ENCODE data around the gene PRKX. TPM values are rescaled to one million over a fixed set of nuclear protein-coding genes. Genes with fewer than 3 reads are reported as not detected.
"Not testable (repeated sequence)": the region's sequence is repeated elsewhere in the genome, so short reads cannot be mapped to it uniquely, and the experiment has no call there.

Gene PRKX
- total and polyA plus RNA-seq, 4 donors, result 6.0 to 19.1 (median 14.6) TPM

DNA sequence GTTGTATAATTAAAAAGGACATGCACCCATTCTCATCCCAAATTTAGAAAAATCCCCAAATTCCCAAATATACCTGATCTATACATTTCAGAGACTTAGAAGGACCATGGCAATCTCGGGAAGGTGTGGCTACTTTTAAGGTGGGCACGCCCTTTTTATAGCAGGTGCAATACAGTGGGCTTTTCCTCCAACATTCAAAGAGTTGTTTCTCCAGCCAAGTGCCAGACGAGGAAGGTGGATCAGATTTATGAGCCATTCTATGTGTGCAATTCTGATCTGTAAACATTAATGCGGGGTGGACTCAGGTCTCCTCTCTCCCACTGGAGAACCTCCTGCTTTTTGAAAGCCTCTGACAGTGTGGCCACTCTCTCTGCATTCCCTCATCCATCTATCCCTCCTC is 33.8 kb downstream of the PRKX start:
- Histone ChIP-seq H3K4me1 (ENCODE audit: control insufficient read depth in 1 of 2, insufficient read depth in 2 of 2, low read length in 2 of 2) (no peaks in the 10 kb centered on the region), H3K27me3 (ENCODE audit: control insufficient read depth in 1 of 2, insufficient read depth in 2 of 2, low read length in 1 of 2) (no peaks in the 10 kb centered on the region), H3K27ac (ENCODE audit: low read depth in 1 of 2, low read length in 2 of 2) (no peak overlapping the region), H3K36me3 (ENCODE audit: control insufficient read depth in 1 of 2, insufficient read depth in 2 of 2, low read length in 1 of 2) (no peaks in the 10 kb centered on the region), H3K9me3 (ENCODE audit: control insufficient read depth, low read length) (no peaks in the 10 kb centered on the region), H3K4me3 (ENCODE audit: low read length in 2 of 2) (no peak overlapping the region)
- WGBS, 2 donors, result 82 to 92% methylated on average over 4 of the region's 4 CpGs
- intact Hi-C loops (cut with DNase I), result no loop called here
- no peak for DNase-seq
- ATAC-seq (ENCODE audit: low FRiP score), result no peak

GRCh38 chrX:3678328-3678727 is 35.1 kb downstream of the PRKX start:
- H3K27me3 ChIP-seq (ENCODE audit: control insufficient read depth in 1 of 2, insufficient read depth in 2 of 2, low read length in 1 of 2), result no peaks in the 10 kb centered on the region
- DNase-seq (no peak), ATAC-seq (ENCODE audit: low FRiP score) (no peak)
- no peak overlapping the region for H3K27ac ChIP-seq (ENCODE audit: low read depth in 1 of 2, low read length in 2 of 2)
- no peaks in the 10 kb centered on the region for H3K9me3 ChIP-seq (ENCODE audit: control insufficient read depth, low read length)
- no peak overlapping the region for H3K4me3 ChIP-seq (ENCODE audit: low read length in 2 of 2)
- 88 to 90% methylated on average over 6 of the region's 6 CpGs for WGBS, 2 donors
- intact Hi-C loops (cut with DNase I), result no loop called here
- H3K4me1 ChIP-seq (ENCODE audit: control insufficient read depth in 1 of 2, insufficient read depth in 2 of 2, low read length in 2 of 2), result no peaks in the 10 kb centered on the region
- no peaks in the 10 kb centered on the region for H3K36me3 ChIP-seq (ENCODE audit: control insufficient read depth in 1 of 2, insufficient read depth in 2 of 2, low read length in 1 of 2)

DNA sequence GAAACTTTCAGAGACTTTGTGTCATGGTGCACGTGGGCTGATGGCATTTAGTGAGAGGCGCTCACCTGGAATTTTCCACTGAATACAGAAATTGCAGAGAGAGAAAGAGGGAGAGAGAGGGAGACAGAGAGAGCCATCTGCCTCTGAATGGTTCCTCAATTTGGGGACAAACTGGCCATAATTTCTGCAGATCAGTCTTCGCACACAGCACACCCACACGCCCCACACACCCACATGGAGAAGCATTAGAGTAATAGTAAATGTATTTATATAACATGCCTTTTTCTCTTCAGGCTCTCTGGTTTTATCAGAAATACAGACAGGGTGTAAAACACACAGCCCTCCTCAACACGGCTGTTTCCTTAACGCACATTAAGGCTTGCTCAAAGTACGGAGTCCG is 38.6 kb downstream of the PRKX start:
- no peak for ATAC-seq (ENCODE audit: low FRiP score)
- 95 to 97% methylated on average over 8 of the region's 8 CpGs for WGBS, 2 donors
- intact Hi-C loops (cut with DNase I), result no loop called here

GRCh38 chrX:3669841-3670475 is 43.5 kb downstream of the PRKX start:
- intact Hi-C loops (cut with DNase I), result no loop called here
- Histone ChIP-seq H3K36me3 (ENCODE audit: control insufficient read depth in 1 of 2, insufficient read depth in 2 of 2, low read length in 1 of 2) (peaks cover 0 to 3% of the 10 kb centered on the region in 2 donors), H3K4me3 (ENCODE audit: low read length in 2 of 2) (no peak overlapping the region), H3K27me3 (ENCODE audit: control insufficient read depth in 1 of 2, insufficient read depth in 2 of 2, low read length in 1 of 2) (no peaks in the 10 kb centered on the region), H3K9me3 (ENCODE audit: control insufficient read depth, low read length) (no peaks in the 10 kb centered on the region), H3K4me1 (ENCODE audit: control insufficient read depth in 1 of 2, insufficient read depth in 2 of 2, low read length in 2 of 2) (no peaks in the 10 kb centered on the region), H3K27ac (ENCODE audit: low read depth in 1 of 2, low read length in 2 of 2) (no peak overlapping the region)
- 82 to 88% methylated on average over 13 of the region's 13 CpGs for WGBS, 2 donors
- DNase-seq, result no peak
- no peak for ATAC-seq (ENCODE audit: low FRiP score)

More for the DNA sequence above, 38.6 kb downstream of the PRKX start:
- H3K4me1 ChIP-seq (ENCODE audit: control insufficient read depth in 1 of 2, insufficient read depth in 2 of 2, low read length in 2 of 2), result no peaks in the 10 kb centered on the region
- no peak overlapping the region for H3K4me3 ChIP-seq (ENCODE audit: low read length in 2 of 2)
- peaks cover 0 to 3% of the 10 kb centered on the region in 2 donors for H3K36me3 ChIP-seq (ENCODE audit: control insufficient read depth in 1 of 2, insufficient read depth in 2 of 2, low read length in 1 of 2)
- H3K27ac ChIP-seq (ENCODE audit: low read depth in 1 of 2, low read length in 2 of 2), result no peak overlapping the region
- H3K9me3 ChIP-seq (ENCODE audit: control insufficient read depth, low read length), result no peaks in the 10 kb centered on the region
- no peaks in the 10 kb centered on the region for H3K27me3 ChIP-seq (ENCODE audit: control insufficient read depth in 1 of 2, insufficient read depth in 2 of 2, low read length in 1 of 2)
- no peak for DNase-seq

GRCh38 chrX:3666975-3667374 is 46.5 kb downstream of the PRKX start:
- no peaks in the 10 kb centered on the region for H3K4me1 ChIP-seq (ENCODE audit: control insufficient read depth in 1 of 2, insufficient read depth in 2 of 2, low read length in 2 of 2)
- H3K9me3 ChIP-seq (ENCODE audit: control insufficient read depth, low read length), result no peaks in the 10 kb centered on the region
- H3K4me3 ChIP-seq (ENCODE audit: low read length in 2 of 2), result no peak overlapping the region
- intact Hi-C loops (cut with DNase I), result no loop called here
- no peak for DNase-seq
- ATAC-seq (ENCODE audit: low FRiP score), result no peak
- no peaks in the 10 kb centered on the region for H3K36me3 ChIP-seq (ENCODE audit: control insufficient read depth in 1 of 2, insufficient read depth in 2 of 2, low read length in 1 of 2)
- no peak overlapping the region for H3K27ac ChIP-seq (ENCODE audit: low read depth in 1 of 2, low read length in 2 of 2)
- WGBS, 2 donors, result 89 to 94% methylated on average over 8 of the region's 9 CpGs
- no peaks in the 10 kb centered on the region for H3K27me3 ChIP-seq (ENCODE audit: control insufficient read depth in 1 of 2, insufficient read depth in 2 of 2, low read length in 1 of 2)

- no peaks in the 10 kb centered on the region for H3K27me3 ChIP-seq (ENCODE audit: control insufficient read depth in 1 of 2, insufficient read depth in 2 of 2, low read length in 1 of 2)
- no peak overlapping the region for H3K27ac ChIP-seq (ENCODE audit: low read depth in 1 of 2, low read length in 2 of 2)
- WGBS, 2 donors, result 92 to 93% methylated on average over 12 of the region's 12 CpGs
- no peaks in the 10 kb centered on the region for H3K36me3 ChIP-seq (ENCODE audit: control insufficient read depth in 1 of 2, insufficient read depth in 2 of 2, low read length in 1 of 2)
- H3K9me3 ChIP-seq (ENCODE audit: control insufficient read depth, low read length), result no peaks in the 10 kb centered on the region
- intact Hi-C loops (cut with DNase I), result no loop called here
- H3K4me1 ChIP-seq (ENCODE audit: control insufficient read depth in 1 of 2, insufficient read depth in 2 of 2, low read length in 2 of 2), result no peaks in the 10 kb centered on the region
- ATAC-seq (ENCODE audit: low FRiP score) (no peak), DNase-seq (no peak)
- no peak overlapping the region for H3K4me3 ChIP-seq (ENCODE audit: low read length in 2 of 2)
Observed at GRCh38 chrX:3664921-3665320, 48.5 kb downstream of the PRKX start.

DNA sequence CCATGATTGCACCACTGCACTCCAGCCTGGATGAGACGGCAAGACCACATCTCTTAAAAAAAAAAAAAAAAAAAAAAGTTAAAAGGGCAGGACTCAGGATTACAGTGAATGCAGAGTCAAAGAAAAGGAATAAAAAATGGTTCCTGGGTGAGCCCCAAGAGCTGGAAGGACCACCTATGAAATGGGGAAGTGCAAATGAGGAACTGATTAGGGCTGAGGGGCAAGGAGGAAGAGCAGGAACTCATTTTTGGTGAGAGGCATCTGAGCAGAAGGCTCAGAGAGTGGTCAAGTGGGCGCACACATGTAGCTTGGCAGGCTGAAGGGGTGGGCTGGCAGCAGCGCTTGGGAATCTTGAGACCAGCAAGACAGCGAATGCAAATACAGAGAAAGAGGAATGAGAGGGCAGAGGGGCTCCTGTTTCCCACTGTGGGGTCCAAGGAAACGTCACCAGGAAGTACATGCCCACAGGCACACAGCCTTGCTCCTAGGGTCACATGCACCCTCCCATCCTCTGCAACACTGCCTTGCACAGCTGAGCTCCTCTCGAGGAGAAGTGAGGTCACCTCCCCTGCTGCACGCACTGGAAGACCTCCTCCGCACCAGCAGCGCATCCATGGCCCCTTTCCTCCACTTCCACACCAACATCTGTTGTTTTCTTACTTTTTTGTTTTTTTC is 49.7 kb downstream of the PRKX start:
- intact Hi-C loops (cut with DNase I), result not testable (repeated sequence)
- peak; percentile 68 for ATAC-seq (ENCODE audit: low FRiP score)

GRCh38 chrX:3659761-3660160 is 53.7 kb downstream of the PRKX start:
- intact Hi-C loops (cut with DNase I), result loop anchor here in 1 of 2 donors (10.0 kb wide), 1 partner anchor 125 kb away; no protein-coding TSS in a partner anchor
- H3K4me3 ChIP-seq (ENCODE audit: low read length in 2 of 2), result no peak overlapping the region
- DNase-seq (no peak), ATAC-seq (ENCODE audit: low FRiP score) (no peak)
- no peaks in the 10 kb centered on the region for H3K4me1 ChIP-seq (ENCODE audit: control insufficient read depth in 1 of 2, insufficient read depth in 2 of 2, low read length in 2 of 2)
- no peaks in the 10 kb centered on the region for H3K27me3 ChIP-seq (ENCODE audit: control insufficient read depth in 1 of 2, insufficient read depth in 2 of 2, low read length in 1 of 2)
- H3K36me3 ChIP-seq (ENCODE audit: control insufficient read depth in 1 of 2, insufficient read depth in 2 of 2, low read length in 1 of 2), result no peaks in the 10 kb centered on the region
- H3K27ac ChIP-seq (ENCODE audit: low read depth in 1 of 2, low read length in 2 of 2), result no peak overlapping the region
- H3K9me3 ChIP-seq (ENCODE audit: control insufficient read depth, low read length), result no peaks in the 10 kb centered on the region
- WGBS, 2 donors, result 66 to 76% methylated on average over 10 of the region's 10 CpGs

More for the DNA sequence above, 49.7 kb downstream of the PRKX start:
- H3K36me3 ChIP-seq (ENCODE audit: control insufficient read depth in 1 of 2, insufficient read depth in 2 of 2, low read length in 1 of 2); H3K27me3 ChIP-seq (ENCODE audit: control insufficient read depth in 1 of 2, insufficient read depth in 2 of 2, low read length in 1 of 2); H3K4me1 ChIP-seq (ENCODE audit: control insufficient read depth in 1 of 2, insufficient read depth in 2 of 2, low read length in 2 of 2); H3K4me3 ChIP-seq (ENCODE audit: low read length in 2 of 2); H3K9me3 ChIP-seq (ENCODE audit: control insufficient read depth, low read length); H3K27ac ChIP-seq (ENCODE audit: low read depth in 1 of 2, low read length in 2 of 2): not testable (repeated sequence)
- WGBS, 2 donors, result 74 to 79% methylated on average over 9 of the region's 9 CpGs
- peak in 1 of 2 donors; percentile 79 for DNase-seq

DNA sequence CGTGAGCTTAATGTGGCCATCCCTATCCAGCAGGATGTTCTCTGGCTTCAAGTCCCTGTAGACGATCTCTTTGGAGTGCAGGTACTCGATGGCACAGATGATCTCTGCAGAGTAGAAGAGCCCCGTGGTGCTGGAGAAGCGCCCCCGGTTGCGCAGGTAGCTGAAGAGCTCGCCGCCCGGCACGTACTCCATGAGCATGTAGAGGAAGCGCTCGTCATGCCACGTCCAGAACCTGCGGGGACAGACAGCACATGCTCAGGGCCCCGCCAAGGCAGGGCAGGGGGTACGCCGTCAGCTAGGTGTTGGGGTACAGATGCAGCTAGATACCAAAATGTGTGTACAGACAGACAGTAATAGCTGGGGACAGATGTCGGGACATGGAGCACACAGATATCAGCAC is 58.3 kb downstream of the PRKX start:
- no peak for DNase-seq
- no peak overlapping the region for H3K27ac ChIP-seq (ENCODE audit: low read depth in 1 of 2, low read length in 2 of 2)
- H3K9me3 ChIP-seq (ENCODE audit: control insufficient read depth, low read length), result no peaks in the 10 kb centered on the region
- H3K4me3 ChIP-seq (ENCODE audit: low read length in 2 of 2), result no peak overlapping the region
- 94 to 96% methylated on average over 19 of the region's 19 CpGs for WGBS, 2 donors
- no peaks in the 10 kb centered on the region for H3K27me3 ChIP-seq (ENCODE audit: control insufficient read depth in 1 of 2, insufficient read depth in 2 of 2, low read length in 1 of 2)
- no peaks in the 10 kb centered on the region for H3K36me3 ChIP-seq (ENCODE audit: control insufficient read depth in 1 of 2, insufficient read depth in 2 of 2, low read length in 1 of 2)
- no peak for ATAC-seq (ENCODE audit: low FRiP score)
- H3K4me1 ChIP-seq (ENCODE audit: control insufficient read depth in 1 of 2, insufficient read depth in 2 of 2, low read length in 2 of 2), result no peaks in the 10 kb centered on the region
- intact Hi-C loops (cut with DNase I), result loop anchor here in 1 of 2 donors (10.0 kb wide), 1 partner anchor 130 kb away; no protein-coding TSS in a partner anchor
